ENCODE measurements around the gene ASXL1. TPM values are rescaled to one million over a fixed set of nuclear protein-coding genes. Genes with fewer than 3 reads are reported as not detected.

Gene ASXL1
- total RNA-seq, 6 experiments from 2014 or later, result 49.0 to 62.4 (median 54.4) TPM

DNA sequence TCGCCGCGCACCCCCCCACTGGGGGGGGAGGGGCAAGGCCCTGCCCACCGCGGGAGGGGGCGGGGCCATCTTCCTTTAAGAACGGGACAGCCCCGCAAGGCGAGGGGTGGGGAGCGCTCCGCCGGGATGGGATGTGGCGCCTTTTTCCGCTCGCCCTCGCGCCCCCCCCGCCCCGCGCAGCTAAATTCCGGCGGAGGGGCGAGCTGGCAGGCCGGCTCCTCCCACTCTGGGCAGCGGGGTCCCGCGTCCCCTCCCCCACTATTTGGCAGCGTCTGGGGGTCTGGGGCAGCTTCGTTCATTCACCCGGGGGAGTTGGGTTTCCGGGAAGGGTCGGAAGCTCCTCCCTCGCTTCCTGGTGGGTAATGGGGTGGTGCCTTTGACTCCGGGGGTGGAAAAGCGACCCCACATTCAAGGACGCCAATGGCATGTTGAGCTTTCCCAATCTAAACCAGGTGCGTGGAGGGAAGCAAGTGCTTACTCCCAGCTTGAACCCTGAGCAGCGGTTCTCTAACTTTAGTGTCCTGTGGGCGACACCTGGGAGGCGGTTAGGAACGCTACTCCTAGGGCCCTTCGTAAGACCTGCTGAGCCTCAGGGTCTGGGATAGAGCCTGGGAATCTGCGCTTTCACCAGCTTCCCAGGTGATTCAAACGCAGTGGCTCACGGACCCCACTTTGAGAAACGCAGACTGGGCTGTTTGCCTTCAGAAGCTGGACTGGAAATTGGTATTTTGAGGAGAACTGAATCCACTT, 927 bp downstream of the ASXL1 start:
- Mint-ChIP-seq H3K9me3 (0 out of 2 replicates have a peak, but pooled peaks cover 6% of the 10 kb centered on the region), H3K4me1 (ENCODE audit: low read depth) (peaks cover 78% of the 10 kb centered on the region), H3K4me3 (peak overlapping the region; percentile 93), H3K36me3 (ENCODE audit: low read depth) (peaks cover 25% of the 10 kb centered on the region), H3K27ac (peak overlapping the region; percentile 90), H3K27me3 (ENCODE audit: insufficient read depth) (no peaks in the 10 kb centered on the region; the same call in 1 of the 2 replicates)
- TF ChIP-seq, protein P1, sequence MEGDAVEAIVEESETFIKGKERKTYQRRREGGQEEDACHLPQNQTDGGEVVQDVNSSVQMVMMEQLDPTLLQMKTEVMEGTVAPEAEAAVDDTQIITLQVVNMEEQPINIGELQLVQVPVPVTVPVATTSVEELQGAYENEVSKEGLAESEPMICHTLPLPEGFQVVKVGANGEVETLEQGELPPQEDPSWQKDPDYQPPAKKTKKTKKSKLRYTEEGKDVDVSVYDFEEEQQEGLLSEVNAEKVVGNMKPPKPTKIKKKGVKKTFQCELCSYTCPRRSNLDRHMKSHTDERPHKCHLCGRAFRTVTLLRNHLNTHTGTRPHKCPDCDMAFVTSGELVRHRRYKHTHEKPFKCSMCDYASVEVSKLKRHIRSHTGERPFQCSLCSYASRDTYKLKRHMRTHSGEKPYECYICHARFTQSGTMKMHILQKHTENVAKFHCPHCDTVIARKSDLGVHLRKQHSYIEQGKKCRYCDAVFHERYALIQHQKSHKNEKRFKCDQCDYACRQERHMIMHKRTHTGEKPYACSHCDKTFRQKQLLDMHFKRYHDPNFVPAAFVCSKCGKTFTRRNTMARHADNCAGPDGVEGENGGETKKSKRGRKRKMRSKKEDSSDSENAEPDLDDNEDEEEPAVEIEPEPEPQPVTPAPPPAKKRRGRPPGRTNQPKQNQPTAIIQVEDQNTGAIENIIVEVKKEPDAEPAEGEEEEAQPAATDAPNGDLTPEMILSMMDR (IDR thresholded peaks at IDR 0.05), result no peak
- DNase-seq, result no peak

DNA sequence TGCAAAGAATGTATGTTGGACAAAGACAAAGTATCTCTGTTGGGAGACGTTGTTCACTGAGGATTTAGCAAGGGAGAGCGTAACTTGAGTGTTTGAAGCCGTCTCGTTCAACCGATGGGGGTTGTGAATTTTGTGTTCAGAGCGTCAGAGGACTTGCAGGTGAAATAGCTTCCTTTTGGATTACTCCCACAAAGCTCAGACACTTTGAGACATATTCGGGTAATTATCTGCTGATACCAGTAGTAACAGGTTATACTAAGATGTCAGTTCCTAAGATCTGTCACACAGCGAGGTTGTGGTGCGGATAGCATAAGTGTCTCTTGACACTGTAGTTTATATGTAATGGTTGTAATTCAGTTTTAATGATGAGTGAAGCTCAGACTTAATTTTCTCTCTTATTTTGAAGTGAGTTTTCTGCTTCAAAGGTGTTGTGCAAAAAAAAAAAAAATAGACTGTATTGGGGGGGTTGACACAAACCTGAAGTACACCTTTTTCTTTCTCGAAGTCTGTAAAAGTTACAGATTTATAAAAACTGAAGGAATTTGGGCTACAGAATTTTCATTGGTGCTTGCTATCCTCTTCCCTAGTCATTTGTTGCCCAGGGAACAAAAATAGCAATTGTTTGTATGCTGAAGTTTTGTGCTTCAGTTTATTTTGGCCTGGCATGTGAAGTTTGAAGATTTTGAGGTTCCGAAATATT, 1.7 kb downstream of the ASXL1 start:
- H3K27me3 Mint-ChIP-seq (ENCODE audit: insufficient read depth), result no peaks in the 10 kb centered on the region; the same call in 1 of the 2 replicates
- DNase-seq, result peak; percentile 46
- H3K27ac Mint-ChIP-seq, result peak overlapping the region; percentile 90
- H3K4me3 Mint-ChIP-seq, result peak overlapping the region; percentile 93
- 0 out of 2 replicates have a peak, but pooled peaks cover 6% of the 10 kb centered on the region for H3K9me3 Mint-ChIP-seq
- H3K4me1 Mint-ChIP-seq (ENCODE audit: low read depth), result peaks cover 75% of the 10 kb centered on the region
- TF ChIP-seq, protein P1 (IDR thresholded peaks at IDR 0.05), result no peak
- peaks cover 25% of the 10 kb centered on the region for H3K36me3 Mint-ChIP-seq (ENCODE audit: low read depth)

DNA sequence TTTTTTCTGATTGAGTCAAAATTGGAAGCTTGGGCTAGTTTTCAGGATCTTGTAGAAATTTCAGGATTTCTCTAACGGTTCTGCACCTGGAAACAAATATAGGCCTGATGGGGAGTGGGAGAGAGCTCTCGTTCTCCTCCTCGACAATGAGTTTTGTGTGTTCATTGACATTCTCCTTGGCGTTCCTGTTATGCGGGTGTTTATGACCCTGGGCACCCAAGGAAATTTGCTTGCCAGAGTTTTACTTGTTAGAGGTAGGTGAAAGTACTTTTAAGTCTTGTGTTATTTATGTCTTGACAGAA, 2.2 kb downstream of the ASXL1 start:
- H3K27ac Mint-ChIP-seq, result peak overlapping the region; percentile 90
- TF ChIP-seq, protein P1 (IDR thresholded peaks at IDR 0.05), result no peak
- H3K9me3 Mint-ChIP-seq, result 0 out of 2 replicates have a peak, but pooled peaks cover 6% of the 10 kb centered on the region
- peaks cover 75% of the 10 kb centered on the region for H3K4me1 Mint-ChIP-seq (ENCODE audit: low read depth)
- DNase-seq, result no peak
- H3K4me3 Mint-ChIP-seq, result peak overlapping the region; percentile 93
- peaks cover 25% of the 10 kb centered on the region for H3K36me3 Mint-ChIP-seq (ENCODE audit: low read depth)
- H3K27me3 Mint-ChIP-seq (ENCODE audit: insufficient read depth), result no peaks in the 10 kb centered on the region; the same call in 1 of the 2 replicates

DNA sequence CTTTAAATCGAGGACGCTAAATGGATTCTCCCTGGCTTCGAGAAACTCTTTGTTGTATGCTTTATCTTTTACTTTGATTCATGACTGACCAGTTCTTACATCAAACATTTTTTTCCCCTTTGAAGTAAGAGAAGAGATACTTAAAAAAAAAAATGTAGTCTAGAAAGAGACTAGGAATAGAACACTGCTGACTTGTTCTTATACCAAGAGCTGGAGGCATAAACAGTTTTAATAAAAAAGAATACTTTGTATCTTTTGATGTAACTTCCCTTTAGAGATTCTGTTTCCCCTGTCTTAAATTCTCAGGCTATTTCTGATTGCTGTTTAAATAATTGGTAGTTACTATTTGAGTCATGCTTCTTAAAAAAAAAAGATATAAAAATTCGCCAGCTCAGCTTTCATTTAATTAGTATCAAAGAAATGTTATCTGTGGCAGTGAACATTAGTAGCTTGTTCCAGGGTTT, 4.8 kb downstream of the ASXL1 start:
- H3K4me3 Mint-ChIP-seq, result peak overlapping the region; percentile 53
- DNase-seq, result no peak
- peaks cover 19% of the 10 kb centered on the region for H3K36me3 Mint-ChIP-seq (ENCODE audit: low read depth)
- H3K27ac Mint-ChIP-seq, result peak overlapping the region; percentile 68
- H3K4me1 Mint-ChIP-seq (ENCODE audit: low read depth), result peaks cover 73% of the 10 kb centered on the region
- no peaks in the 10 kb centered on the region for H3K9me3 Mint-ChIP-seq
- TF ChIP-seq, protein P1 (IDR thresholded peaks at IDR 0.05), result no peak
- no peaks in the 10 kb centered on the region; the same call in 1 of the 2 replicates for H3K27me3 Mint-ChIP-seq (ENCODE audit: insufficient read depth)

DNA sequence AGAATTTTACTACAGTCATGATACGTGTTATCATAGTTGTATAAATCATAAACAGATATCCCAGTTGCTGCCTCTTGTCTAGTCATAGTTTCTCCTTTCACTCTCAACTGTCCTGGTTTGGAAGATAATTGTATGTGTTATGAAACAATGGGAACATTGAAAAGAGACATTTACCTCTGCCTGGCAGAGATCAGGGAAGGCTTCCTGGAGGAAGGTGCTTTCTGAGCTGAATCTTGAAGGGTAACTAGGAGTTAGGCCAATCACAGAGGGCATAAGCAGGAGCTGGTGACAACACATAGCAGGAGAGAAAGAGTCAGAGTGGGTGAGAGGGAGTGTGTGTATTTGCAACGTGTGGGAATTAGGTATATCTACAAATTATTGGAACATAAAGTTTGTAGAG, 5.4 kb downstream of the ASXL1 start:
- Mint-ChIP-seq H3K36me3 (ENCODE audit: low read depth) (peaks cover 19% of the 10 kb centered on the region), H3K27me3 (ENCODE audit: insufficient read depth) (no peaks in the 10 kb centered on the region; the same call in 1 of the 2 replicates), H3K4me3 (peak overlapping the region; percentile 53; the same call in 1 of the 2 replicates), H3K4me1 (ENCODE audit: low read depth) (peaks cover 79% of the 10 kb centered on the region), H3K9me3 (no peaks in the 10 kb centered on the region), H3K27ac (peak overlapping the region; percentile 68)
- DNase-seq, result no peak
- TF ChIP-seq, protein P1 (IDR thresholded peaks at IDR 0.05), result no peak
